GM12892 (cell line): ENCODE results near the gene ZNF654.

Source experiments
- POLR2A ChIP-seq: IDR thresholded peaks from 2 replicates; pipeline ENCODE4 v1.6.1; 2011; ENCODE audit warnings: low read depth, low read length, control low read depth
- POLR2AphosphoS5 ChIP-seq: IDR thresholded peaks from 2 replicates; pipeline ENCODE4 v1.6.1; 2011; ENCODE audit warnings: low read depth, low read length, control low read depth
- TAF1 ChIP-seq: IDR thresholded peaks from 2 replicates; pipeline ENCODE4 v1.6.1; 2011; ENCODE audit warnings: low read depth, mild to moderate bottlenecking, control low read depth, low read length, borderline replicate concordance

DNA sequence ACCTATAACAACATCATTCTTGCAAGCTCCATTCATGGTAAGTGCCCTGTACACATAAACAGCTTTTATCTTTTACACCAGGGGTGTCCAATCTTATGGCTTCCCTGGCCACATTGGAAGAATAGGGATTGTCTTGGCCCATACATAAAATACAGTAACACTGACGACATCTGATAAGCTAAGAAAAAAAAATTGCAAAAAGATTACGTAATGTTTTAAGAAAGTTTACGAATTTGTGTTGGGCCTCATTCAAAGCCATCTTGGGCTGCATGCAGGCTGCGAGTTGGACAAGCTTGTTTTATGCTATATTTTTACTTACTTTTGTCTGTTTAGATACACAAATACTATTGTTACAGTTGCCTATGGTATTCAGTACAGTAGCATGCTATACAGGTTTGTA is 31.6 kb downstream of the ZNF654 start:
- TF ChIP-seq POLR2A, result no peak
- no peak for TF ChIP-seq POLR2AphosphoS5
- TF ChIP-seq TAF1, result no peak
